ENCODE measurements around the gene UBALD1. TPM values are rescaled to one million over a fixed set of nuclear protein-coding genes. Genes with fewer than 3 reads are reported as not detected.

UBALD1 gene
- total RNA-seq, 1 experiment from 2014 or later: 58.4 TPM

DNA sequence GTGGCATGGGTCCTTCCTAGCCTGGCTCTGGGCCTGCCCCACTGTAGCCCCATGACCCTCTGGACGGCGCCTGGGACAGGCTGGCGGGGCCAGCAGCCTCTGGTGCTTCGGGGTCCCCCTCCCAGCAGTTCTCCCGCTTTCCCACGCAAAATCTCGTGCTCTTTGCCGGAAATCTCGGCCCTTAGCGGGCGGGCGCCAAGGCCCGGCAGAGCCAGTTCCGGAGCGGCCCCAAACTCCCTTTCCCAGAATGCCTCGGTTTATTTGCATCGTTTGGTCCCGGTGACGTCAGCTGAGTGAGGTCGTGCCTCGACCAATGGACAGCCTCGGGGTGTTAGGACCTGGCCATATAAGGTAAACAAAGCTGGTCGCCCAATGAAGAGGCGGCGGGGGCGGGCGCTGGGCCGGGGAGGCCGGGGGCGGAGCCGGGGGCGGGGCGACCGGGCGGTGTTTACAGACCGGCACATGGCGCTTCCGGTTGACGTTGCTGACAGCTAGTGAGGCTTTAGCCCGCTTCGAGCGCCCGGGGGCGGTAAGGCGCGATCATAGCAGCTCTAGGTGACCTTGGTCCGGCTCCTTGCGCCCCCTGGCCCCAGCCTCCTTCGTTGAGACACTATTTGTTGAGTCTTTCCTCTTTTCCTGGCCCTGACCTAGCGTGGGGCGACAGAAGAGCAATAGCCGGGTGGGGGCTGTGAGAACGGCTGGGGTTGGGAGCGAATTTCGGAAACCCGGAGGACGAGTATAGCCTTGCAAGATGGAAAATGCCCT, 1.5 kb upstream of the UBALD1 start:
- peaks cover 42% of the 10 kb centered on the region for H3K4me1 ChIP-seq (replicated peaks; ENCODE audit: insufficient read depth)
- H3K4me2 ChIP-seq: peak overlapping the region; percentile 95
- ChIA-PET CTCF (interaction anchor here (0.6 to 1.6 kb wide), 10 partner anchors 9 to 736 kb away, joined by 3 to 13 read pairs (median 5); partner anchors contain the start of genes CREBBP and MGRN1), POLR2A (ENCODE audit: unreplicated experiment) (interaction anchor here (0.5 to 0.7 kb wide), 14 partner anchors 8 to 835 kb away, joined by 3 to 11 read pairs (median 4); partner anchors contain the start of gene DNAAF8)
- H3K36me3 ChIP-seq (ENCODE audit: low read depth): no peaks in the 10 kb centered on the region
- H4K20me1 ChIP-seq (ENCODE audit: insufficient read depth): peaks cover 25% of the 10 kb centered on the region
- H2AFZ ChIP-seq: peak overlapping the region; percentile 88
- H3K9me2 ChIP-seq (ENCODE audit: insufficient read depth): no peaks in the 10 kb centered on the region
- no TSS peak for BruUV-seq (replicated peaks)
- DNase-seq: peak; percentile 98 to 99
- intact Hi-C loops (cut with micrococcal nuclease; ENCODE audit: unreplicated experiment): loop anchor here (2.0 to 10.0 kb wide), 5 partner anchors 201 to 481 kb away; partner anchors contain the start of genes CORO7, EEF2KMT, SEC14L5 and TFAP4
- no peaks in the 10 kb centered on the region for H3K27me3 ChIP-seq (ENCODE audit: insufficient read depth, low read depth)
- no peaks in the 10 kb centered on the region for H3K9me3 ChIP-seq (ENCODE audit: insufficient read depth, low read depth)
- peaks cover 23% of the 10 kb centered on the region for H3F3A ChIP-seq (ENCODE audit: insufficient read depth, low read depth)
- H3K79me2 ChIP-seq (ENCODE audit: low read depth): peaks cover 47% of the 10 kb centered on the region
- peak overlapping the region; percentile 88 for H3K4me3 ChIP-seq
- TF ChIP-seq EZH2 (IDR thresholded peaks at IDR 0.05; ENCODE audit: low read depth): no peak
- TF ChIP-seq, protein P1, sequence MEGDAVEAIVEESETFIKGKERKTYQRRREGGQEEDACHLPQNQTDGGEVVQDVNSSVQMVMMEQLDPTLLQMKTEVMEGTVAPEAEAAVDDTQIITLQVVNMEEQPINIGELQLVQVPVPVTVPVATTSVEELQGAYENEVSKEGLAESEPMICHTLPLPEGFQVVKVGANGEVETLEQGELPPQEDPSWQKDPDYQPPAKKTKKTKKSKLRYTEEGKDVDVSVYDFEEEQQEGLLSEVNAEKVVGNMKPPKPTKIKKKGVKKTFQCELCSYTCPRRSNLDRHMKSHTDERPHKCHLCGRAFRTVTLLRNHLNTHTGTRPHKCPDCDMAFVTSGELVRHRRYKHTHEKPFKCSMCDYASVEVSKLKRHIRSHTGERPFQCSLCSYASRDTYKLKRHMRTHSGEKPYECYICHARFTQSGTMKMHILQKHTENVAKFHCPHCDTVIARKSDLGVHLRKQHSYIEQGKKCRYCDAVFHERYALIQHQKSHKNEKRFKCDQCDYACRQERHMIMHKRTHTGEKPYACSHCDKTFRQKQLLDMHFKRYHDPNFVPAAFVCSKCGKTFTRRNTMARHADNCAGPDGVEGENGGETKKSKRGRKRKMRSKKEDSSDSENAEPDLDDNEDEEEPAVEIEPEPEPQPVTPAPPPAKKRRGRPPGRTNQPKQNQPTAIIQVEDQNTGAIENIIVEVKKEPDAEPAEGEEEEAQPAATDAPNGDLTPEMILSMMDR (conservative IDR thresholded peaks at IDR 0.05): no peak; the same call in 1 of the 2 replicates
- H3K27ac ChIP-seq: peak overlapping the region; percentile 89

- intact Hi-C loops (cut with micrococcal nuclease; ENCODE audit: unreplicated experiment): loop anchor here (2.0 to 10.0 kb wide), 5 partner anchors 201 to 482 kb away; partner anchors contain the start of genes CORO7, EEF2KMT, SEC14L5 and TFAP4
- CTCF ChIA-PET: interaction anchor here (0.6 to 1.6 kb wide), 7 partner anchors 9 to 735 kb away, joined by 3 to 13 read pairs (median 6); partner anchors contain the start of genes CREBBP and MGRN1
- Histone ChIP-seq H4K20me1 (ENCODE audit: insufficient read depth) (peaks cover 33% of the 10 kb centered on the region), H3F3A (ENCODE audit: insufficient read depth, low read depth) (peaks cover 23% of the 10 kb centered on the region), H3K9me3 (ENCODE audit: insufficient read depth, low read depth) (no peaks in the 10 kb centered on the region), H3K27me3 (ENCODE audit: insufficient read depth, low read depth) (no peaks in the 10 kb centered on the region), H3K4me1 (replicated peaks; ENCODE audit: insufficient read depth) (peaks cover 42% of the 10 kb centered on the region), H3K36me3 (ENCODE audit: low read depth) (no peaks in the 10 kb centered on the region), H3K4me2 (peak overlapping the region; percentile 89), H2AFZ (peak overlapping the region; percentile 90), H3K27ac (peak overlapping the region; percentile 62), H3K4me3 (peak overlapping the region; percentile 87), H3K9me2 (ENCODE audit: insufficient read depth) (no peaks in the 10 kb centered on the region), H3K79me2 (ENCODE audit: low read depth) (peaks cover 54% of the 10 kb centered on the region)
- POLR2A ChIA-PET (ENCODE audit: unreplicated experiment): interaction anchor here (0.6 to 0.7 kb wide), 5 partner anchors 15 to 483 kb away, joined by 3 to 11 read pairs (median 7); no protein-coding TSS in a partner anchor
- DNase-seq: no peak
- BruUV-seq (replicated peaks): TSS peak; percentile 24
- no peak for TF ChIP-seq EZH2 (IDR thresholded peaks at IDR 0.05; ENCODE audit: low read depth)
- TF ChIP-seq, protein P1 (conservative IDR thresholded peaks at IDR 0.05): no peak
Measured at GRCh38 chr16:4615384-4616046, 827 bp upstream of the UBALD1 start.

Measured in PC-9 (cell line).